ENCODE measurements around the gene ARID3A. TPM values are rescaled to one million over a fixed set of nuclear protein-coding genes. Genes with fewer than 3 reads are reported as not detected.

Gene ARID3A
- total and polyA plus RNA-seq, 2 of the 8 experiments (the other 6 are each of a cell fraction or from before 2014, with no cell fraction given), result 40.5 to 77.4 TPM

GRCh38 chr19:1000591-1001537 is 75.0 kb downstream of the ARID3A start:
- no peak overlapping the region for H3K14ac ChIP-seq (ENCODE audit: insufficient read length)
- no peak overlapping the region for H2BK5ac ChIP-seq (ENCODE audit: low read depth, low read length)
- peak overlapping the region; percentile 53 to 72; a peak in 3 of 4 replicates for H3K4me2 ChIP-seq (ENCODE audit: insufficient read depth in 1 of 2, low read depth in 2 of 2, low read length in 2 of 2)
- no peak overlapping the region for H4K91ac ChIP-seq (replicated peaks; ENCODE audit: insufficient read length, low read length)
- WGBS, 2 experiments (ENCODE audit: extremely low coverage in 1 of 2, insufficient coverage in 1 of 2, insufficient read length in 1 of 2, insufficient replicate concordance in 2 of 2, low coverage in 1 of 2, low lambda C conversion rate in 2 of 2, missing lambda C conversion rate in 1 of 2), result 5% methylated on average over 37 of the region's 73 CpGs; no CpG with 5 or more reads in 1 of the 2 experiments
- peaks cover 0 to 3% of the 10 kb centered on the region in 2 experiments for H4K20me1 ChIP-seq (replicated peaks in 1 of 2; ENCODE audit: control insufficient read depth in 1 of 2, insufficient read depth in 2 of 2, low read length in 2 of 2)
- H2BK15ac ChIP-seq (ENCODE audit: low read length), result no peak overlapping the region
- DNase-seq (ENCODE audit: low read depth in 1 of 2, low spot score in 2 of 2) (no peak), FAIRE-seq (no peak)
- H3K23me2 ChIP-seq (ENCODE audit: low read depth, low read length), result peaks cover 4% of the 10 kb centered on the region; the same call in 1 of the 2 replicates
- no peak overlapping the region for H3K4ac ChIP-seq (replicated peaks; ENCODE audit: insufficient read length, low read depth, low read length)
- no peaks in the 10 kb centered on the region for H3K36me3 ChIP-seq (ENCODE audit: control insufficient read depth in 2 of 4, insufficient read depth in 4 of 4, low read length in 3 of 4)
- H4K8ac ChIP-seq (ENCODE audit: extremely low read depth, insufficient read depth, low read length), result peak overlapping the region; percentile 85; the same call in 1 of the 2 replicates
- no peak overlapping the region for H2AFZ ChIP-seq (ENCODE audit: low read length)
- ChIA-PET CTCF (ENCODE audit: partially characterized antibody) (interaction anchor here (0.7 to 1.3 kb wide), 8 partner anchors 22 to 401 kb away, joined by 3 to 4 read pairs (median 3); partner anchors contain the start of gene ARHGAP45), POLR2A (ENCODE audit: partially characterized antibody) (interaction anchor here (1.1 kb wide), 2 partner anchors 38 to 88 kb away, joined by 3 read pairs; no protein-coding TSS in a partner anchor)
- no peak overlapping the region for H2BK120ac ChIP-seq (replicated peaks; ENCODE audit: low read depth, low read length)
- H4K5ac ChIP-seq (ENCODE audit: insufficient read length, low read depth, low read length), result no peak overlapping the region
- H2BK12ac ChIP-seq (ENCODE audit: low read depth, low read length), result no peak overlapping the region
- H2AK5ac ChIP-seq (ENCODE audit: low read depth, low read length), result no peak overlapping the region
- H3K56ac ChIP-seq (replicated peaks; ENCODE audit: insufficient read length, low read depth, low read length), result no peak overlapping the region
- no peaks in the 10 kb centered on the region for H3K79me2 ChIP-seq (ENCODE audit: control insufficient read depth in 1 of 2, insufficient read depth in 2 of 2, low read length in 2 of 2)
- no peak overlapping the region for H3K27ac ChIP-seq (ENCODE audit: low read depth, low read length)
- peaks cover 0 to 8% (median 5%) of the 10 kb centered on the region in 4 experiments; a peak in 3 of 7 replicates for H3K4me1 ChIP-seq (replicated peaks in 1 of 4; ENCODE audit: control insufficient read depth in 3 of 4, insufficient read depth in 4 of 4, low read length in 3 of 4)
- H3K23ac ChIP-seq (ENCODE audit: insufficient read length), result no peak overlapping the region
- no peak overlapping the region for H2BK20ac ChIP-seq (ENCODE audit: low read length)
- H3K9ac ChIP-seq (replicated peaks in 1 of 4; ENCODE audit: extremely low read depth in 1 of 4, low read depth in 3 of 4, low read length in 3 of 4), result no peak overlapping the region
- H3K27me3 ChIP-seq (replicated peaks in 1 of 4; ENCODE audit: control insufficient read depth in 3 of 4, extremely low read depth in 1 of 4, insufficient read depth in 3 of 4, low read length in 3 of 4), result peaks cover 6 to 33% (median 19%) of the 10 kb centered on the region in 4 experiments
- no peaks in the 10 kb centered on the region for H3K79me1 ChIP-seq (ENCODE audit: low read depth, low read length)
- H3K4me3 ChIP-seq (ENCODE audit: extremely low read depth in 1 of 4, insufficient read depth in 2 of 4, low read depth in 3 of 4, low read length in 4 of 4), result peak overlapping the region in 3 of 4 experiments; percentile 9 to 67 (median 26); a peak in 5 of 8 replicates
- no peaks in the 10 kb centered on the region for H3K9me3 ChIP-seq (ENCODE audit: insufficient read depth in 2 of 2, low read depth in 1 of 2, low read length in 1 of 2)
- H3K18ac ChIP-seq (ENCODE audit: extremely low read depth, low read length), result no peak overlapping the region
- TF ChIP-seq GTF2F1 (IDR thresholded peaks at IDR 0.05; ENCODE audit: borderline replicate concordance, low read depth, low read length) (no peak), SUZ12 (IDR thresholded peaks at IDR 0.05; ENCODE audit: low read length) (peak; percentile 51; the same call in 1 of the 2 replicates), E2F6 (IDR thresholded peaks at IDR 0.05) (no peak), CHD1 (IDR thresholded peaks at IDR 0.05; ENCODE audit: low read depth, low read length) (no peak), RNF2 (IDR thresholded peaks at IDR 0.05; ENCODE audit: borderline replicate concordance, low read depth, low read length, missing control alignments, poor library complexity, severe bottlenecking) (peak; percentile 2), GABPA (IDR thresholded peaks at IDR 0.05; ENCODE audit: borderline replicate concordance, insufficient read depth, low read length) (0 out of 2 replicates have a peak, but pooled peaks have one; percentile 16), POU5F1 (IDR thresholded peaks at IDR 0.05; ENCODE audit: low read depth, low read length) (no peak), CBX5 (IDR thresholded peaks at IDR 0.05; ENCODE audit: low read depth, low read length) (no peak), SAP30 (IDR thresholded peaks at IDR 0.05; ENCODE audit: insufficient read depth, insufficient replicate concordance, low read length) (no peak)
